Skeletal muscle tissue (tissue), 4 donors: ENCODE measurements around the gene KRT80. TPM values are rescaled to one million over a fixed set of nuclear protein-coding genes. Genes with fewer than 3 reads are reported as not detected.

Source experiments
- H3K27ac ChIP-seq: one replicate; pipeline ENCODE4 v1.7.0; 2013; ENCODE audit warnings: mild to moderate bottlenecking, low read depth, low read length, inconsistent platforms
- H3K27me3 ChIP-seq, 3 donors: one replicate each; pipeline ENCODE4 v1.7.0; 2013; ENCODE audit warnings: low read length in 3 of 3; ENCODE audit not compliant: control insufficient read depth in 3 of 3, insufficient read depth in 3 of 3
- H3K36me3 ChIP-seq, 3 donors: one replicate each; pipeline ENCODE4 v1.7.0; 2013; ENCODE audit warnings: low read length in 3 of 3; ENCODE audit not compliant: control insufficient read depth in 3 of 3, insufficient read depth in 3 of 3
- H3K4me1 ChIP-seq, 3 donors: one replicate each; pipeline ENCODE4 v1.7.0; 2013; ENCODE audit warnings: low read length in 3 of 3, mild to moderate bottlenecking in 3 of 3; ENCODE audit not compliant: control insufficient read depth in 3 of 3, insufficient read depth in 3 of 3
- H3K4me3 ChIP-seq, 3 donors: one replicate each; pipeline ENCODE4 v1.7.0; 2013; ENCODE audit warnings: low read length in 3 of 3
- H3K9ac ChIP-seq, 3 donors: one replicate each; pipeline ENCODE4 v1.7.0; 2013; ENCODE audit warnings: low read length in 3 of 3, mild to moderate bottlenecking in 3 of 3, moderate library complexity in 2 of 3, low read depth in 1 of 3
- H3K9me3 ChIP-seq, 3 donors: one replicate each; pipeline ENCODE4 v1.7.0; 2013; ENCODE audit warnings: low read length in 3 of 3; ENCODE audit not compliant: control insufficient read depth in 3 of 3
- total RNA-seq: library from RNA; depleted of rRNA; stranded (reverse); fragments of >200 nt; gene quantifications from one replicate; pipeline ENCODE4 v1.2.3, GENCODE V29; 2014
- donor health status: Osteomylitis.

KRT80 gene
- total RNA-seq, 1 donor from 2014 or later, result 0.52 TPM

DNA sequence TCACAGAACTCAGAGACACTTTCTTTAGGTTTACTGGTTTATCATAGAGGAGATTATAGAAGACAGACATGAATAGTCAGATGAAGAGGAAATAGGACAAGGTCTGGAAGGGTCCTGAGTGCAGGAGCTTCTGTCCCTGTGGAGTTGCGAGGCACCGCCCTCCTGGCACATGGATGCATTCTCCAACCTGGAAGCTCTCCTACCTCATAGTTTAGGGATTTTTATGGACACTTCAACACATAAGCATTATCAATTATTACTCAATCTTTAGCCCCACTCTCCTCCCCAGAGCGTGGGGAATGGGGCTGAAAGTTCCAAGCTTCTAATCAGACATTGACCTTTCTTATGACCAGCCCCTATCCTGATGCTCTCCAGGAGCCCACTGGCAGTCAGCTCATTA, 28.7 kb upstream of the KRT80 start:
- H3K9ac ChIP-seq, result no peak overlapping the region
- H3K27me3 ChIP-seq, result peaks cover 5 to 10% (median 7%) of the 10 kb centered on the region in 3 donors
- H3K27ac ChIP-seq, result no peak overlapping the region
- H3K4me1 ChIP-seq, result peaks cover 2 to 16% (median 13%) of the 10 kb centered on the region in 3 donors
- H3K36me3 ChIP-seq, result no peaks in the 10 kb centered on the region
- no peak overlapping the region for H3K4me3 ChIP-seq
- no peaks in the 10 kb centered on the region for H3K9me3 ChIP-seq

DNA sequence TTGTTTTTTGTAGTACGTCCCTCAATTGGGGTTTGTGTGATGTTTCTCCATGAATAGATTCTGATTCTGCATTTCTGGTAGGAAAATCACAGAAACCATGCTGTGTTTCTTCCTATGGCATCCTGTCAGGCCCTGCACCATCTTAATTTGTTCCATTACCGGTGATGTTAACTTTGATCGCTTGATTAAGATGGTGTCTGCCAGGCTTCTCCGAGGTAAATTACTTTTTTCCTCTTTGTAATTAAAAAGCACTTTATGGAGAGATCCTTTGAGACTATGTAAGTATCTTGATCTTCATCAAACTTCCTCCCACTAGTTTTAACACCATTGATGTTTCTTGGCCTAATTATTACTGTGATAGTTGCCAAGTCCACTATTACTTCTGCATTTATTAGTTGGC, 26.2 kb upstream of the KRT80 start:
- no peak overlapping the region for H3K9ac ChIP-seq
- no peak overlapping the region for H3K4me3 ChIP-seq
- peaks cover 5 to 9% (median 7%) of the 10 kb centered on the region in 3 donors for H3K27me3 ChIP-seq
- H3K36me3 ChIP-seq, result no peaks in the 10 kb centered on the region
- peaks cover 2 to 24% (median 22%) of the 10 kb centered on the region in 3 donors for H3K4me1 ChIP-seq
- H3K9me3 ChIP-seq, result no peaks in the 10 kb centered on the region
- H3K27ac ChIP-seq, result no peak overlapping the region

DNA sequence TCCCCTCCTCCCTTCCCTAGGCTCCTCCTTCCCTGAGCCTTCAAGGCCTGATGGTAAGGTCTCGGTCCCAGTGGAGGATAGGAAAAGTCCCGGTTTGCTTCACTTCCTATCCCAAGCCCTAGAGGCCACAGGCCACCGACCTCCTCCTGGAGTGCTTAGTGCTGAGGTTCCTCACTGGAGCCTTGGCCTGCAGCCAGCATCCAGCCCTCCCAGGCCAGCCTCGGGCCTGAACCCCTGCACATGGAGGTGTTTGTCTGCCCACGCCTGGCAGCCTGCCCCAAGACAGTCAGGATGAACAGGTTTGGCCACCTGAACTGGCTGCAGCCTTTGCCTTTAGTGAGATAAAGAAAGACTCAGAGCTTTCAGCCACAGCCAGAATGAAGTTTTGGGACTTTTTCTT, 25.4 kb upstream of the KRT80 start:
- no peak overlapping the region for H3K27ac ChIP-seq
- no peak overlapping the region for H3K9ac ChIP-seq
- H3K36me3 ChIP-seq, result no peaks in the 10 kb centered on the region
- peaks cover 2 to 24% (median 22%) of the 10 kb centered on the region in 3 donors for H3K4me1 ChIP-seq
- no peak overlapping the region for H3K4me3 ChIP-seq
- no peaks in the 10 kb centered on the region for H3K9me3 ChIP-seq
- H3K27me3 ChIP-seq, result peaks cover 5 to 8% (median 6%) of the 10 kb centered on the region in 3 donors

DNA sequence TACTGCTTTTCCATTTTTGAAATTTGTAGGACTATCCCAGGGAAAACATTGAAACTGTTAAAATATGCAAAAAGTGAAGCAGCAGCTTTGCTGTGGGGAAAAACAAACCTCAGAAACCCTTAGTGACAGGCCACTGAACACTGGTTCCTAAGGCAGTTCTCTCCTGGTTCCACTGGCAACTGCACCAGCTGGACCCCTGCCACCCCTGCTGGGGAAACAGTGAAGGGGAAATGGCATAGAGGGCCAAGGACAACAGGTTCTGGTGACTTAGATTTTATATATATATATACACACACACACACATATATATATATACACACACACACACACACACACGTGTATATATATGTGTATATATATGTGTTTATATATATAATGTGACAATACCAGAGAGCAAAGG, 25.0 kb upstream of the KRT80 start:
- Histone ChIP-seq H3K9ac (peak overlapping the region in 1 of 3 donors; percentile 8), H3K9me3 (no peaks in the 10 kb centered on the region), H3K4me3 (no peak overlapping the region), H3K27ac (no peak overlapping the region), H3K36me3 (no peaks in the 10 kb centered on the region), H3K27me3 (peaks cover under 1 to 4% (median 1%) of the 10 kb centered on the region in 3 donors), H3K4me1 (peaks cover 2 to 24% (median 22%) of the 10 kb centered on the region in 3 donors)

DNA sequence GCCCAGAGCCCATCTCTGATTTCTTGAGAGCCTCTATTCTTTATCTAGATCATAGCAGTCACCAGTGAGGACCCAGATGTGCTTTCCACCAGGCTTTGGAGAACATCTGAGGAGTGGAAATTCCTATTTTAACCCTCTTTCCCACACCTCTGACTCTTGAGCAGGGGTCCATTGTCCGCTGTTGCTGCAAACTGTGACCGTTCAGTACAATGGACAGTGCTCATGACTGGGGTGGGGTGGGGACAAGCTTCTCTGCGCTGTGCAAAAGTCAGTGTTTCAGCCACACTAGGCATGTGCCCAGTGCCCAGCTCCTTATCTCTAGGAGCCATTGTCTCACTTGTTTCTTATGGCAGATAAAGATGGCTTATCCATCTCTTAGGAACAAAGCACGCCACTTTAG, 24.3 kb upstream of the KRT80 start:
- Histone ChIP-seq H3K4me3 (no peak overlapping the region), H3K27ac (no peak overlapping the region), H3K27me3 (no peaks in the 10 kb centered on the region), H3K36me3 (no peaks in the 10 kb centered on the region), H3K9ac (no peak overlapping the region), H3K9me3 (no peaks in the 10 kb centered on the region), H3K4me1 (peaks cover 2 to 24% (median 22%) of the 10 kb centered on the region in 3 donors)

DNA sequence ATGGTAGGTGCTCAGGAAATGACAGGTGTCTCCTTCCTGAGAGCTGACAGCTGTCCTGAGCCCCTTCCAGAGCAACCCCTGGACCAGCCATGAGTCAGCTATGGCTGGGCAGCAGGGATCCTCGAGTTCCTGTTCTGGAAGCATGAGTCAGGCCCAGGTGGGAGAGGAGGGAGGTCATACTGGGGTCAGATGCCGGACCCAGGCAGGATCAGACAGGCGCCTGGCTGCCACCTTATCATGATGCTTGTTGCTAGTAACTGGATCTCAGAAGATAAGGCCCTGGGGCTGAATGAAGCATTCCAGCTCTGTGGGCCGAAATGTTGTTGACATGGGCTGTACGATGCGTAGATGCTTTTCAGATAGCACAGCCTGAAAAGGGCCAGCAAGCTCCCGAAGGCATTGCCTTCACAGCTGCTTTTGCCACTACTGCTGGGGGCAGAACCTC, 23.8 kb upstream of the KRT80 start:
- no peaks in the 10 kb centered on the region for H3K36me3 ChIP-seq
- no peaks in the 10 kb centered on the region for H3K9me3 ChIP-seq
- H3K9ac ChIP-seq, result no peak overlapping the region
- no peaks in the 10 kb centered on the region for H3K27me3 ChIP-seq
- no peak overlapping the region for H3K4me3 ChIP-seq
- H3K27ac ChIP-seq, result no peak overlapping the region
- peaks cover 2 to 24% (median 22%) of the 10 kb centered on the region in 3 donors for H3K4me1 ChIP-seq

DNA sequence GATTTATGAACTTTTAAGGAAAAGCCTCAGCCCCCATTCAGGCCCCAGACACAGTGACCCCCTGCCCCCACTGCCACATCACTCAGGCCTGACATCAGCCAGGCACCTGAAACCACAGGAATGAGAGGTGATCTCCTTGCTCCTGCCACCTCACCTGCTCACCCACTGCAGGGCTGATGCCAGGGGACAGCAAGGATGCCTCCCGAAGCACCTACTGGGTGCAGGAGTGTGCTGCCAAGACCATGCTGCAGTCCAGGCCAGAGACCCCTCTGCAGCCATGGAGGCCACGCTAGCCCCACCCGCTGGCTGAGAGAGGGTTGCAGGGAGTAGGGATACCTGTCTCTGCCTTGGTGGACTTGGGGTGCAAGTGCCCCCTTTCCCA, 22.6 kb upstream of the KRT80 start:
- no peak overlapping the region for H3K4me3 ChIP-seq
- H3K9ac ChIP-seq, result no peak overlapping the region
- no peaks in the 10 kb centered on the region for H3K36me3 ChIP-seq
- H3K4me1 ChIP-seq, result peaks cover 2 to 24% (median 23%) of the 10 kb centered on the region in 3 donors
- no peak overlapping the region for H3K27ac ChIP-seq
- H3K27me3 ChIP-seq, result no peaks in the 10 kb centered on the region
- no peaks in the 10 kb centered on the region for H3K9me3 ChIP-seq

DNA sequence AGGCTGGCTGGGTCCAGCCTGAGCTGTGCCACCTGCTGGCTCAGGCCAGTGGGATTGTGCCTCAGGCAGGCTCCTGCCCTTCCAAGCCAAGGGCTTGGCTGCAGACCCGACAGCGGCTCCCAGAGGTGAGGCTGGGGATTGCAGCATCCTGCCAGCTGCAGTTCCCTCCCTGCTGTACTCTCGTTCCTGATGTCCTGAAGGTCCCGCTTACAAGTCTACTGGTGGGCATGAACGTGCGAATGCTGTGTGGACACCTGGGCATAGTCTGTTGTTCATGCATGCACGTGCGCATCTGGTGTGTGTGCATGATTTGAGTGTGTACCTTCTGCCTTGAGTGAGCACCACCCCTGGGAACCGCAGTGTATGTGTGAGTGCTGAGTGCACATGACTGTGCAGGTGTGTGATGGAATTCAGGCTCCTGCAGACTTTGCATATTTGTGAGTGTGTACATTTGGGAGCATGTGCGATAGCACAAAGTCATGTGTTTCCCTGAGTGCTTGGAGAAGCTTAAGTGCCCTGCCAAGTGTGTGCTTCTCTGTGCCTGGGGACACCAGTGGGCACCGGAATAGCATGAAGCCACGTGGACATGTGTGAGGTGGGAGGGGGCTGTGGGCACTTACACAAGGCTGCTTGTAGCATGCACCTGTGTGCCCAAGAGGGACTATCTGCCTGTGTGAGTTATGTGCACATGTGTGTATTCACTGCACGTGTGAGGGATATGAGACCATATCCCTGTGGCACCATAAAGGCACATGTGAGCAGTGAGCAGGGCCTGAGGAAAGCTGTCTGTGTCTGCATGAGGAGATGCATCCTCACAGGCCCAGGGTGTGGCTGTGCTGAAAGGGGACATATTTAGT, 22.0 kb upstream of the KRT80 start:
- H3K9ac ChIP-seq, result no peak overlapping the region
- H3K4me3 ChIP-seq, result no peak overlapping the region
- H3K27me3 ChIP-seq, result no peaks in the 10 kb centered on the region
- H3K27ac ChIP-seq, result no peak overlapping the region
- H3K36me3 ChIP-seq, result no peaks in the 10 kb centered on the region
- H3K4me1 ChIP-seq, result peaks cover 5 to 27% (median 24%) of the 10 kb centered on the region in 3 donors
- H3K9me3 ChIP-seq, result no peaks in the 10 kb centered on the region

DNA sequence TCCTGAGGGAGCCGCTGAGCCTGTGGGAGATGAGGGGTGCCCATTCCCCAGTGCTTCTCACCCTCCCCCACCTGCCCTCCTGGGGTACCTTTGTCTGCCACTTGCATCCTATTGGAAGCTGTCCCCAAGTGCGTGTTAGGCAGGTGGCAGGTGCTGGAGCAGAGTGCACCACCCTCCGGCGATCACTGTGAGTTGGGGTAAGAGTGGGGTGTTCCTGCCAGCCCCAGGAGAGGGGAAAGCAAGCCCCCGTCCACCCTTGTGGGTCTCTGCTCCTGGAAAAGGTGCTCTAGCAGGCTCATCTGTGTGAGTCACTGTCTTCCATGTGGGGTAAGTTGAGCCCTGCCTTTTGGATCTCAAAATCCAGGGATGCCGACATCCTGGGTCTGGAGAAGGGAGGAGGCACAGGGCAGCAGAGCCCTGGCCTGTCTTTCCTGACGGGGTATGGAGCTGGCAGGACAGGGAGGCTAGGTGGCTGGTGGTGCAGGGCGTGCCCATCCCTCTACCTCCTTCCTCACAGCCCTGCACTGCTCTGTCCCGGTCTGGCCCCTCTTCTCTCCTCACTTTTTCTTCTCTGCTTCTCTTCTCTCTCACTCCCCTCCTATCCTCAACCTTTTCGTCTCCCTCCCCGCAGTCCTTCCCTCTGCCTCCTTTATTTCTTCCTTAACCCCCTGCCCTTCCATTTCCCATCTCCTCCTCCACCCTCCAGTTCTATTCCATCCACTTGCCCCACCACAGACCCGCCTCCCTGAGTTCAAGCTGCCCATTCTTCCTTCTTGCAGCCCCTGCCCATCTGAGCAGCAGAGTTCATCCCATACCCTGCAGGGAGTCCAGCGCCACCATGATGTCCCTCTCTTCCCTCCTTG, 21.1 kb upstream of the KRT80 start:
- Histone ChIP-seq H3K9me3 (no peaks in the 10 kb centered on the region), H3K4me1 (peaks cover 13 to 36% (median 33%) of the 10 kb centered on the region in 3 donors)

More for the DNA sequence above, 21.1 kb upstream of the KRT80 start:
- Histone ChIP-seq H3K27ac (no peak overlapping the region), H3K27me3 (no peaks in the 10 kb centered on the region), H3K4me3 (no peak overlapping the region), H3K9ac (peak overlapping the region in 1 of 3 donors; percentile 16), H3K36me3 (no peaks in the 10 kb centered on the region)
